GM21576 (cell line): ENCODE measurements around the gene ARL2BP.

Source experiments
- ATAC-seq: cut with Tn5 transposase; IDR thresholded peaks from one replicate; pipeline ENCODE4 v1.9.1; 2021; ENCODE audit warnings: mild to moderate bottlenecking, moderate library complexity; ENCODE audit not compliant: unreplicated experiment

The ARL2BP gene

DNA sequence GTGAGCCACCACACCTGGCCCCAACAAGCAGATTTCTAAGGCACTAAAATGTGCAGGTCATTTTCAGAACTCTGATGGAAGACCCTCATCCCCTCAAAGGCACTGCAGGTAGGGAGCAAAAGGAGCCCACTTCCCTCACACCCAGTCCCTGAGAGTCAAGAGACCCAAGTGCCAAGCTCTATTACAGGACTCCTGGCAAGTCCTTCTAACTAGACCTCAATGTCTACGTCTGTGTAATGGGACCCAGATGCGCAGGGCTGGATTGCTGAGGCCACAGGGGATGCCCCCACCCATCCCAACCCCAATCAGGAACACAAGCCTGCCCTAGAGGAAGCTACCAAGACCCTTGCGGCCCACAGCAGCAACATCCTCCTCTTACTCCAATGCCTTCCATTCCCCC lies 36.7 kb downstream of the ARL2BP start:
- ATAC-seq: no peak

DNA sequence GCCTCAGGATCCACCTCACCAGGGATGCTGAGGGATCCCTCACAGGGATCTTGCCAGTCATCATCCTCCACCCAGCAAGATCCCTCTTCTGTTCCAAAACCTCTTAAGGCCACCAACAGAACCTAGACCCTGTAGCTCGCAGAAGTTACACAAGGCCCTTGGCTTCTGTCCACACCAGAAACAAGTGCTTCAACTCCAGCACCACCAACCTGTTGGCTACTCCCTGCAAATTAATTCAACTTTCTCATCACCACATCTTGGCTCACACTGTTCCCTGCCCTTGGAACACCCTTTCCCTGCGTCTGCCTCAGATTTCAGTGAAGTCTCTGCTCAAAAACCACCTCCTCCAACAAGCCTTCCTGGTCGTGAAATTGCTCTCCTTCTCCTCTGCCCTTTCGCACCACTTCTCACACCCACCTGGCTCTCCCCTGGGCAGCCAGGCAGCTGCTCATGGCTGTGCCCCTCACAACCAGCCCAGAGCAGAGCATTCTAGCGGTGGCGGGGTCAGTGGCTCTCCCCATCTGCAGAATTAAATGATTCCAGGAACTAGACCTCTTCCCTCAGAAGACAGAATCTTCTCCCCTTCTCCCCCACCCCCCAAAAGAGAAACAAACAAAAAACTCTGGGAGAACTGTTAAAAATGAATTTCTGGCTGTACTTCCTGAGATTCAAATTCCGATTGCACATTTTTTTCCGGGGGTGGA lies 37.6 kb downstream of the ARL2BP start:
- ATAC-seq: no peak

DNA sequence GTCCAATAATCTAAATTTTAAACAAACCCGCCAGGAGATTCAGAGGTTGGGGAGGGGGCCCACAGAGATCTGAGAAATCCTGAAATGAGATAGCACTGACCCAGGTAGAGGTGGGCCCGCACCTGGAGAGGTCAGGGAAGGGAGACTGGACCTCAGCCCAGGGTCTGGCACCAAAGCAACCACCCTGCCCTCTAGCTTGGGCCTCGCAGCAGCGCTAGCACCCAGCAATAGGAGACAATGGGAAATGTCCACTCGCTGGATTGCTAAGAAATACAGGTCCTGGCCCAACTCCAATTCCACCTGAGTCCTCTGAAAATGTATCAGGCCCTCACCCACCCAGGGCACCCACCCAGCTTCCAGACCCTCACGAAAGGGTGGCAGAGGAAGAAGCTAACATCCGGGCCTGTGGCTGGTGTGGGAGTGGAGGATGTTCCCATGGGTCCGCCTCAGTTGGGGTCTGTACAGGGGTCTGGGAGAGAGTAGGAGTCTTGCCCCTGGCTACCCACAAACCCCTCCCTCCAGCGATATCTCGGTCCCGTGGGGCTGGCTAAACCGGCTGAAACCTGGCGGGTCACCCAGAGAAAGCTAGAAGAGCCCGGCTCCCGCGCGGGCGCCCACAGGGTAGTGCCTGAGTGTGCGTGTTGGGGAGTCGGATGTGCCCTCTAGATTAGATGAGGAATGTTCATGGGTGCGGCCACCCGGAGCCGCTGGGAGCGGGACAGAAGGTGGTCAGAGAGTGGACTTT lies 38.3 kb downstream of the ARL2BP start:
- ATAC-seq: no peak

DNA sequence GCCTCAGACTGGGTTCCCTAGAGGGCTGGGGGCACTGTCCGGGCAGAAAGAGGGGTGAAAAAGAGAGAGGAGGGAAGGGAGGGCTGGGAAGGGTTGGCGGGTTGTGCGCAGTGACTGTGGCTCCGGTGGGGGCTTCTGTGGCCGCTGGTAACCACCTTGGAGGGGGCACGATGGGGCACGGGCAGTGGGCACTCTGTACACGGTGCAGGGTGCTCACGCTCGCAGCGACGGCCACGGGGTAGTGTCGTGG lies 38.8 kb downstream of the ARL2BP start:
- ATAC-seq: no peak

DNA sequence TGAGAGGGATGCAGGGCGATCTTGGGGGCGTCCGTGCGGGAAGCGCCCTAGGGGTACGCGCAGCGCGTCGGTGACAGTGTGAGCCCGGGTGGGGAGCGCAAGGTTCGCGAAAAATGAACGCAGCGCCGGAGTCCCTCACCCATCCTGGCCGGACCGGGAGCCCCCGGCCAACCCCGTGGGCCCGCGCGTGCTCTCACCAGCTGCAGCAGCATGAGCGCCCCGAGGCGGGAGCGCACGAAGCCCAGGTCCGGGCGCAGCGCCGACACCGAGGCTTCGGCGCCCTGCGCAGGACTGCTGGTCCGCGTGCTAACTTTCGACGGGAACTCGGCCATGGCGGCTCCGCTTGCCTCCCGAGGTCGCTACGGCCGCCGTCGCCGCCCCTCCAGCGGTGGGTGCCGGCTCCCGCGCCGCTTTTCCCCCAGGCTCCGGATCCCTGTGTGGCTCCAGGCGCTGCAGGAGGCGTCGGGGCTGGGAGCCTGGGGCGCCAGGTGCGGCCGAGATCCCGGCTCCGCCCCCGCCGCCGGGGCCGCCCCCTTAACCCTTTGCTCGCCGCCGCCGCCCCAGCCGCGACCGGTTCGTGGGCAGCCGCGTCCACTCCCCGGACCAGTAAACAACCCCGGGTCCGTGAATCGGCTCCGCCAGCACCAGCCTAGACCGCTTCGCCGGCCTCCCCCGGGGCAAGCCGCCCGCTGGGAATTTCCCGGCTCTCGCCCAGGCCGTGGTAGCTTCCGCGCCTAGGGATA lies 39.3 kb downstream of the ARL2BP start, which contains the start of gene PLLP:
PLLP (minus strand) TSS at position 464 of the 743 bp plus-strand sequence; CDS start at position 332, 132 bp downstream.
- no peak for ATAC-seq

DNA sequence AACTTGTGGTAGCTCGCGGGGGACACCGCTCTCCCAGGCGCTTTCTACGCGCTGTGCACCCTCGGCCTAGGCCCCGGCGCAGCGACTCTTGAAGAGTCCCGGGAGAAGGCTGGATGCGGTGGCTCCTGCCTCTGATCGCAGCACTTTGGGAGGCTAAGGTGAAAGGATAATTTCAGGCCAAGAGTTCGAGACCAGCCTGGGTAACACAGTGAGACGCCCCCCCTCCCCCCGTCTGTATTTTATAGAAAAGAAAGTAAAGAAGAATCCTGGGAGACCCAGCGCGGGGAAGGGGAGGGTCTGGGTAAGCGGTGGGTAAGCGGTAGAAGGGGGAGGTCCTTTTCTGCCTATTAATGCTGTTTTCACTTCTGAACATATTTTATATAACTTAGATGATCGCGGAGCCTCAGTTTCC lies 39.9 kb downstream of the ARL2BP start:
- no peak for ATAC-seq

DNA sequence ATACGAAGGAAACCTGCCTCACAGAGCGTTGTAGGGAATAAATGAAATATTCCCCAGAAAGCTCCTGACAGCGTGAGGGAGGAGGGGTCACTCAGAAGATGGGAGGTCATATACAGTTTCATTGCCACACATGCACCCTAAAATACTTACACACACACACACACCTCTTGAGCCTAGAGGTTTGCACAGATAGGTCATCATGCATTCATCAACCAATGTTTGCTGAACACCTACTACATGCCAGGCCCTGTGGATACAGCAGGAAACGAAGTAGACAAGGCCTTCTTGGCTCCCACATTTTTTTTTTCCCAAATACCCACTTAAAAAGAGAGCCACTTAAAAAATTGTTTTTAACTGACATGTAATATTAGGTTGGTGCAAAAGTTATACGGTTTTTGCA lies 40.3 kb downstream of the ARL2BP start:
- ATAC-seq: no peak

DNA sequence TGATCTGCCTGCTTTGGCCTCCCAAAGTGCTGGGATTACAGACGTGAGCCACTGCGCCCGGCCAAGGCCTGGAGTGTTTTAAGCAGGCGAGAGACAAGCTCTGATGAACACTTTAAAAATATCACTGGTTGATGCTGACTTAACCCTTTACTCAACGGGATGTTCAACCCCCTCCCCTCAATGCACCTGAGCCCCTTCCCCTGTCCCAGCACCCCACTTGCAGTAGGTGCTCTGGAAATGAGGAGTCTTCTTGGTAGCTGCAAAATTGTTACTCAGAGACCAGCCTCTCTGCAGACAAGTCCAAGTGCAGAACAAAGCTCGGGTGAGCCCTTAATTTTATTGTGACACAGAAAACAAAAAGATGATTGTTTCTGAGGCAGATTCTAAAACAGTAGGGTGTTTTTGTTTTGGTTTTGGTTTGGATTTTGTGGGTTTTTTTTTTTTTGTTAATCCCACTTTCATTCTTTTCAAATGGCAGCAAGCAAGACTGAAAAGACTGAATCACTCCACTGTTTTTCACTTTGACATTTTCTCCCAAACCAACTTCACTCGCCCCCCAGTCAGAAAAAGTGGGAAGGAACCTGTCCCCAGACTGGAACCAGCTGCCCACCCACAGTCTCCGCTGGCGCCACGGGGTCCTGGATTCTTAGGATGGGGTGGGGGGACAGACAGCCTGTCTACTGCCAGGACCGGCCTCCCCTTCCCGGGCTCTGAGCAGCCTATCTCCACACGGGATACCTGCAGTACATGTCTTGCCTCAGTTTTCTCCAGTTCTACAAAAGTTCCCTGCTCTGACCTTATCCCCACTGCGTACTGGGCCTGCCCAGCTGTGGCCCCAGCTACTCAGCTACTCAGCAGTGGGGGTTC lies 44.6 kb downstream of the ARL2BP start:
- ATAC-seq: no peak

DNA sequence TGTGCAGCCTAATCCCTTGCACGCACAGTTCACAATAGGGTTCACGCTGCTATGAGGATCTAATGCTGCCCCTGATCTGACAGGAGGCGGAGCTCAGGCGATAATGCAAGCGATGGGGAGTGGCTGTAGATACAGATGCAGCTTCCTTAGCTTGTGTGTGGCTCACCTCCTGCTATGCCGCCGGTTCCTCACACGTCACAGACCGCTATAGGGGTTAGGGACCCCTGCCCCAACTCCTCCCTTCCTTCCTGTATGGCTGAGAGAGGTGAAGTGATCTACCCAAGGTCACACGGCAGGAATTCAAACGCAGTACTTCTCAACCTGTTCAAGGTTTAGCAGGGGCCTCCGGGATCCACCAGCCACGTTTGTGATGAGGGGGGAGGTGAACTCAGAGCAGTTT lies 52.8 kb downstream of the ARL2BP start:
- ATAC-seq: no peak

DNA sequence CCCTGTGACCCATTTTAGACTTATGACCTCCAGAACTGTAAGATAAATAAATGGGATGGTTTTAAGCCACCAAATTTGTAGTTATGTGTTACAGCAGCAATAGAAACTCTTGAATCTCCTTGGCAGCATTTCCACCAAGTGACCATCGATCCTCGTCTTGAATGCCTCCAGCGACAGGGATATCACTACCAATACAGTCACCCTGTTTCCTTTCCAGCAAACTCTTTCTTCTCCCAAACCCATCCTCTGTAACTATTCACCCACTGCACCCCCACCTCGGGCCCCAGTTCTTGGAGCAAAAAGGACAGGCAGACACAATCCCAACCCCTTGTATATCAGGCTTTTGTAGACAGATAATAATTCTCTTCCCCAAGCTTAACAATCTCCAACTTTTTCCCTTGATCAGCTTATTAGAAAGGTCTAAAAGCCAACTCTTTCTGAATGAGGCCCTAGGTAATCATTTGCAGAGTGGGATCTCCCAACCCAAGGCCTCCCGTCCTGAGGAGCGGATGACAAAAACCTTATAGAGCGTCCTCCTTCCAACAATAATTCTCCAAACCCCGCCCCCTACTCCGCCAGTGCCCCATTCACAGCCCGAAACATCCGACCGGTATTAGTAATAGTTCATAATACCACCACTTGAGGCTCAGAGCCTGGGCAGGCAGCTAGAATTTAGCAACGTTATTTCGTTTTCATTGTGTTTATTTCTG lies 54.1 kb downstream of the ARL2BP start:
- ATAC-seq: peak; percentile 24

DNA sequence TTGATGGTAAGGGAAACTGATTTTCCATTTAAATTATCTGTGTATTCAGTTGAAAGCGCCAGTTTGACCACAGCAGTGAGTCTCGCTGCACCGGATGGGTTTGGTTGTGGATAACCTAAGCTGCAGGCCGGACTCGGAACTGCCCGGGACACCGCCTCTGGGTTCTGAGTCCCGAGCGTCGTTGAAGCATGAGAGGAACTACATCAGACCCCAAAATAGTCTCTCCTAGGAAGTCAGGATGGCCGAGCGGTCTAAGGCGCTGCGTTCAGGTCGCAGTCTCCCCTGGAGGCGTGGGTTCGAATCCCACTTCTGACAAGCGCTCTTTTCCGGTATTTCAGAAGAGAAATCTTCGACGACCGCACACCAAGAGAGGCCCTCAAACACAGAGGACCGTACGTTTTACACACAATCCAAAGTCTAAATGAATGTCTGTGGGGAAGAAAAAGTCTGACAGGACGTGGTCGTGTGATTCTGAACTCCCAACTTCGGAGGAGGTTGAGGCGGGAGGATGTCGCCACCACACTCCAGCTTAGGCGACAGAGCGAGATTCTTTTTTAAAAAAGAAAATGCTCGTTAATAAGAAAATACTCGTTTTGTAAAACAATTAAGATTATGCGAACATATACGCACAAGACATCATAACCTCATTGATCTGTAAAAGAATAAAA lies 54.8 kb downstream of the ARL2BP start:
- ATAC-seq: peak; percentile 51

DNA sequence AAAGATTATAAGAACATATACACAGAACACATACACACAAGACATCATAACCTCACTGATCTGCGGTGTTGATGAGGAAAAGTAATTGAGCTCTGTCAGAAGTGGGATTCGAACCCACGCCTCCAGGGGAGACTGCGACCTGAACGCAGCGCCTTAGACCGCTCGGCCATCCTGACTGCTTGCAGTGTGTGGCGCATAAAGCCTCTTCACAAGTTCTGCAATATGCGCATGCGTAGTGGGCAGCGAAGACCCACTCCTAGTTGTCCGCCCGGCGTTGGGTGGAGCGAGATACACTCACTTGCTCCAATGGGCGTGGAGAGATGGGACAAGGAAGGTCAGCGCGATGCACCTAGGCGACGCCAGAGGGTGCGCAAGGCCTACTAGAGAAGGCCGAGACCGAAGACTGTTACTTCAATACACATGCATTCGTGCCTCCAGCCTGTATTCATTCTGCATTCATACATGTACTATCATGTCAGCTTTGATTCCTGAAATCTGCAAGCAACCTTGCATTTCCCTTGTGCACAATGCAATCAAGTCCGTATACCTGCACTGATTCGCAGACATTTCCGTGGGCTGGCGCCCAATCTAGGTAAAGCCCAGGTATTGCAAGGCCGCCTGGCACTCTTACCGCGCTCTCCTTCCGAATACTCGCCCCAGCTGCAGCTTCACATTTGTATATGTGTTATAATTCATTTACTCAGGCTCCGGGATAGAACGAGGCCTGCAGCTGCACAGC lies 55.5 kb downstream of the ARL2BP start:
- peak; percentile 86 for ATAC-seq

DNA sequence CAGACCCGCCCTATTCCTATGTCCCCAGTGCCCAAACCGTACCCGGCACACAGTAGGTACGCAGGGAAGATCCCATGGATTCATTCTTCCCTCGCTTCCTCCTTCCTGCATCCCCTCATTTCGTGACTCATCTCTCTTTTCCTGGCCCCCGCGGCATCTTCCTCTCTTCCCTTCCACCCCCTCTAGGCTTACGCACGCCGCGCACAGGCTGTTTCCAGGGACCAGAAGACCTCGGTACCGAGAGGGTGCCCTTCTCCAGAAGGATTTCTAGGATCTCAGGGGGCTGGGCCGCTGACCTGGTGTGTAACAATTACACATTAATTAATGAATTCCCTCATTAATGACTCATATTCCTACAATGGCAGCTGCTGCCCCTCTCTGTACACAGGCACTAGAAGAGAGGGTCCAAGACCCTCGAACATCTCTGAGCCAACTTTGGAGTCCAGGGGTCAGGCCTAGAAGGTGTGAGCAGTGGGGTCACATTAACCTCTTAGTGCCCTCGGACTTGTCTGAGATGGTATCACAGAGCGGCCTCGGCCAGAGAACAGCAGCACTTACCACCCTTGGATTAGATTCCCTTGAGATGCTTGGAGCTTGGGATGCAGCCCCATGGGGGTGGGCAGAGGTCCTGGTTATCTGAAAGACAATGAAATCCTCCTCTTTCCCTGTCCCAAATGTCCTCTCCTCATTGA lies 56.2 kb downstream of the ARL2BP start:
- ATAC-seq: no peak
